Neutrophil (primary cell): ENCODE data around the gene KRT16.

Experiments used
- H3K27ac ChIP-seq: fragments of 200-600 bp; sonication (generic); 2 replicates; pipeline ENCODE4 v1.5.1; 2016; ENCODE audit warnings: mild to moderate bottlenecking, moderate library complexity
- H3K27me3 ChIP-seq: fragments of 200-600 bp; sonication (generic); 2 replicates; pipeline ENCODE4 v1.6.0; 2016; ENCODE audit warnings: mild to moderate bottlenecking
- H3K36me3 ChIP-seq: fragments of 200-600 bp; sonication (generic); 2 replicates; pipeline ENCODE4 v1.5.1; 2017
- H3K4me1 ChIP-seq, 2 experiments: fragments of 200-600 bp in 1 of 2; sonication (generic) in 1 of 2; 1 replicate in 1 of 2; 2 replicates in 1 of 2; pipeline versions ENCODE4 v1.5.1 to v1.6.1; 2013 to 2016; ENCODE audit warnings: low read depth in 1 of 2, low read length in 1 of 2, mild to moderate bottlenecking in 1 of 2, moderate library complexity in 1 of 2; ENCODE audit not compliant: control insufficient read depth in 1 of 2, insufficient read depth in 1 of 2
- H3K4me3 ChIP-seq, 2 experiments: fragments of 200-600 bp in 1 of 2; sonication (generic) in 1 of 2; 1 replicate in 1 of 2; 2 replicates in 1 of 2; pipeline ENCODE4 v1.5.1; 2013 to 2016; ENCODE audit warnings: low read depth in 1 of 2, low read length in 1 of 2, mild to moderate bottlenecking in 1 of 2, moderate library complexity in 1 of 2
- H3K9me3 ChIP-seq: fragments of 200-600 bp; sonication (generic); 2 replicates; pipeline ENCODE4 v1.5.1; 2016
- CTCF ChIP-seq: fragments of 200-600 bp; sonication (generic); IDR thresholded peaks from 2 replicates; pipeline ENCODE4 v1.5.1; 2016; ENCODE audit warnings: antibody characterized with exemption

KRT16 gene

GRCh38 chr17:41657176-41657754 is 44.7 kb upstream of the KRT16 start:
- H3K4me3 ChIP-seq: no peak overlapping the region
- H3K9me3 ChIP-seq: no peaks in the 10 kb centered on the region
- H3K36me3 ChIP-seq: no peaks in the 10 kb centered on the region
- no peak for TF ChIP-seq CTCF
- peaks cover 7% of the 10 kb centered on the region for H3K27me3 ChIP-seq
- no peaks in the 10 kb centered on the region for H3K4me1 ChIP-seq
- no peak overlapping the region for H3K27ac ChIP-seq

- no peaks in the 10 kb centered on the region for H3K4me1 ChIP-seq
- H3K27me3 ChIP-seq: peaks cover 7% of the 10 kb centered on the region
- H3K9me3 ChIP-seq: no peaks in the 10 kb centered on the region
- no peaks in the 10 kb centered on the region for H3K36me3 ChIP-seq
- TF ChIP-seq CTCF: no peak
- H3K27ac ChIP-seq: no peak overlapping the region
- no peak overlapping the region for H3K4me3 ChIP-seq
These were observed 43.9 kb upstream of the KRT16 start for GRCh38 chr17:41656249-41657023.

- Histone ChIP-seq H3K27me3 (peaks cover 7% of the 10 kb centered on the region), H3K4me1 (no peaks in the 10 kb centered on the region), H3K36me3 (no peaks in the 10 kb centered on the region), H3K27ac (no peak overlapping the region), H3K4me3 (no peak overlapping the region), H3K9me3 (no peaks in the 10 kb centered on the region)
- no peak for TF ChIP-seq CTCF
These were observed 43.1 kb upstream of the KRT16 start for GRCh38 chr17:41655611-41656111.

- Histone ChIP-seq H3K27me3 (peaks cover 7% of the 10 kb centered on the region), H3K4me3 (no peak overlapping the region), H3K27ac (no peak overlapping the region), H3K4me1 (no peaks in the 10 kb centered on the region), H3K36me3 (no peaks in the 10 kb centered on the region), H3K9me3 (no peaks in the 10 kb centered on the region)
- TF ChIP-seq CTCF: no peak
These were observed 42.4 kb upstream of the KRT16 start for GRCh38 chr17:41654678-41655607.

- no peak overlapping the region for H3K27ac ChIP-seq
- no peaks in the 10 kb centered on the region for H3K4me1 ChIP-seq
- H3K9me3 ChIP-seq: no peaks in the 10 kb centered on the region
- TF ChIP-seq CTCF: no peak
- H3K27me3 ChIP-seq: peaks cover 7% of the 10 kb centered on the region
- no peak overlapping the region for H3K4me3 ChIP-seq
- no peaks in the 10 kb centered on the region for H3K36me3 ChIP-seq
These were observed 41.5 kb upstream of the KRT16 start for GRCh38 chr17:41653892-41654677.
